ENCODE data around the gene CDC14A.
A peak's percentile ranks its signal among the peaks of the same experiment; 100 is the strongest.

CDC14A gene

GRCh38 chr1:100458661-100459357 is 106.5 kb downstream of the CDC14A start:
- H3K9me3 ChIP-seq (ENCODE audit: low read length): no peaks in the 10 kb centered on the region
- H3K9ac ChIP-seq (ENCODE audit: low read length): no peak overlapping the region
- no peaks in the 10 kb centered on the region for H3K27me3 ChIP-seq (ENCODE audit: insufficient read depth, low read length)
- H3F3A ChIP-seq (ENCODE audit: insufficient read depth, low read length): no peaks in the 10 kb centered on the region
- H3K27ac ChIP-seq (ENCODE audit: low read depth, low read length, poor library complexity, severe bottlenecking): no peak overlapping the region
- H2AFZ ChIP-seq (ENCODE audit: low read length): no peak overlapping the region
- no peaks in the 10 kb centered on the region for H3K36me3 ChIP-seq (ENCODE audit: insufficient read depth, low read length)
- TF ChIP-seq EZH2 (IDR thresholded peaks at IDR 0.05; ENCODE audit: borderline replicate concordance, low read length): no peak
- TF ChIP-seq, protein P1, sequence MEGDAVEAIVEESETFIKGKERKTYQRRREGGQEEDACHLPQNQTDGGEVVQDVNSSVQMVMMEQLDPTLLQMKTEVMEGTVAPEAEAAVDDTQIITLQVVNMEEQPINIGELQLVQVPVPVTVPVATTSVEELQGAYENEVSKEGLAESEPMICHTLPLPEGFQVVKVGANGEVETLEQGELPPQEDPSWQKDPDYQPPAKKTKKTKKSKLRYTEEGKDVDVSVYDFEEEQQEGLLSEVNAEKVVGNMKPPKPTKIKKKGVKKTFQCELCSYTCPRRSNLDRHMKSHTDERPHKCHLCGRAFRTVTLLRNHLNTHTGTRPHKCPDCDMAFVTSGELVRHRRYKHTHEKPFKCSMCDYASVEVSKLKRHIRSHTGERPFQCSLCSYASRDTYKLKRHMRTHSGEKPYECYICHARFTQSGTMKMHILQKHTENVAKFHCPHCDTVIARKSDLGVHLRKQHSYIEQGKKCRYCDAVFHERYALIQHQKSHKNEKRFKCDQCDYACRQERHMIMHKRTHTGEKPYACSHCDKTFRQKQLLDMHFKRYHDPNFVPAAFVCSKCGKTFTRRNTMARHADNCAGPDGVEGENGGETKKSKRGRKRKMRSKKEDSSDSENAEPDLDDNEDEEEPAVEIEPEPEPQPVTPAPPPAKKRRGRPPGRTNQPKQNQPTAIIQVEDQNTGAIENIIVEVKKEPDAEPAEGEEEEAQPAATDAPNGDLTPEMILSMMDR (IDR thresholded peaks at IDR 0.05; ENCODE audit: low read length): no peak
- H3K4me1 ChIP-seq (ENCODE audit: insufficient read depth, low read length, severe bottlenecking): peaks cover 4% of the 10 kb centered on the region
- no peaks in the 10 kb centered on the region for H3K9me2 ChIP-seq (ENCODE audit: low read depth, low read length)
- H3K4me2 ChIP-seq (ENCODE audit: low read length): no peak overlapping the region
- H3K4me3 ChIP-seq (ENCODE audit: low read depth, low read length, poor library complexity, severe bottlenecking): no peak overlapping the region
- H3K79me2 ChIP-seq (ENCODE audit: insufficient read depth, low read length): no peaks in the 10 kb centered on the region
- H4K20me1 ChIP-seq (ENCODE audit: insufficient read depth, low read length): no peaks in the 10 kb centered on the region

- H3F3A ChIP-seq (ENCODE audit: insufficient read depth, low read length): no peaks in the 10 kb centered on the region
- no peak overlapping the region for H3K4me3 ChIP-seq (ENCODE audit: low read depth, low read length, poor library complexity, severe bottlenecking)
- no peak overlapping the region for H3K9ac ChIP-seq (ENCODE audit: low read length)
- TF ChIP-seq EZH2 (IDR thresholded peaks at IDR 0.05; ENCODE audit: borderline replicate concordance, low read length): no peak
- TF ChIP-seq, protein P1 (IDR thresholded peaks at IDR 0.05; ENCODE audit: low read length): peak; percentile 93
- no peak overlapping the region for H3K27ac ChIP-seq (ENCODE audit: low read depth, low read length, poor library complexity, severe bottlenecking)
- no peaks in the 10 kb centered on the region for H3K27me3 ChIP-seq (ENCODE audit: insufficient read depth, low read length)
- no peaks in the 10 kb centered on the region for H3K9me3 ChIP-seq (ENCODE audit: low read length)
- no peaks in the 10 kb centered on the region for H3K36me3 ChIP-seq (ENCODE audit: insufficient read depth, low read length)
- peaks cover 10% of the 10 kb centered on the region for H3K4me1 ChIP-seq (ENCODE audit: insufficient read depth, low read length, severe bottlenecking)
- H3K79me2 ChIP-seq (ENCODE audit: insufficient read depth, low read length): no peaks in the 10 kb centered on the region
- H3K9me2 ChIP-seq (ENCODE audit: low read depth, low read length): no peaks in the 10 kb centered on the region
- no peak overlapping the region for H3K4me2 ChIP-seq (ENCODE audit: low read length)
- no peaks in the 10 kb centered on the region for H4K20me1 ChIP-seq (ENCODE audit: insufficient read depth, low read length)
- H2AFZ ChIP-seq (ENCODE audit: low read length): no peak overlapping the region
Observed at GRCh38 chr1:100459358-100460114, 107.2 kb downstream of the CDC14A start.

DNA sequence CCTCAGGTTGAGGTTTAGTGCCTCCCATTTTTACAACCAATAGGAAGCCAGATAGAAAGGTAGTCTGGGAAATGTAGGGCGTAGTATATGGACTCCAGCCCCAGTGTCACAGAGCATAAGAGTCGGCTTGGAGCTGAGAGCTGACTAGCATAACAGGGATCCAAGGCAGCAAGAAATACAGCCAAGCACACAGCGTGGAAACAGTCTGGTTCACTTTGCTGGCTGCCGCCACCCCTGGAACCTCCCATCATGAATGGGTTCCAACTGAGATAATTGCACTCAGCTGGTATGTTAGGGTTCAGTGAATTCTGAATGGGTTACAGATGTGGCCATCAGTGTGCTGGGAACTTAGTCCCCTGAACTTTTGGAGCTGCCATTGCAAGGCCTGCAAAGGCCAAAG is 108.9 kb downstream of the CDC14A start:
- H3K79me2 ChIP-seq (ENCODE audit: insufficient read depth, low read length): no peaks in the 10 kb centered on the region
- no peaks in the 10 kb centered on the region for H3K36me3 ChIP-seq (ENCODE audit: insufficient read depth, low read length)

More for the DNA sequence above, 108.9 kb downstream of the CDC14A start:
- Histone ChIP-seq H3F3A (ENCODE audit: insufficient read depth, low read length) (no peaks in the 10 kb centered on the region), H3K27me3 (ENCODE audit: insufficient read depth, low read length) (no peaks in the 10 kb centered on the region), H3K9me2 (ENCODE audit: low read depth, low read length) (no peaks in the 10 kb centered on the region), H2AFZ (ENCODE audit: low read length) (no peak overlapping the region), H3K9ac (ENCODE audit: low read length) (no peak overlapping the region), H3K4me1 (ENCODE audit: insufficient read depth, low read length, severe bottlenecking) (peaks cover 10% of the 10 kb centered on the region), H3K27ac (ENCODE audit: low read depth, low read length, poor library complexity, severe bottlenecking) (no peak overlapping the region), H3K4me3 (ENCODE audit: low read depth, low read length, poor library complexity, severe bottlenecking) (no peak overlapping the region), H3K4me2 (ENCODE audit: low read length) (no peak overlapping the region), H3K9me3 (ENCODE audit: low read length) (no peaks in the 10 kb centered on the region), H4K20me1 (ENCODE audit: insufficient read depth, low read length) (no peaks in the 10 kb centered on the region)
- TF ChIP-seq, protein P1 (IDR thresholded peaks at IDR 0.05; ENCODE audit: low read length): no peak
- no peak for TF ChIP-seq EZH2 (IDR thresholded peaks at IDR 0.05; ENCODE audit: borderline replicate concordance, low read length)
